A549 (cell line): Measurements from ENCODE around the gene RNF215. TPM values are rescaled to one million over a fixed set of nuclear protein-coding genes. Genes with fewer than 3 reads are reported as not detected.

Source experiments
- ATAC-seq, 2 experiments: fragments of 200-7000 bp in 1 of 2; fragments of >200 bp in 1 of 2; cut with Nextera tagmentation in 1 of 2; cut with Tn5 transposase in 1 of 2; 3 replicates each; pipeline versions ENCODE4 v1.8.0 to v1.9.1; 2018 to 2020; ENCODE audit warnings: mild to moderate bottlenecking in 1 of 2, moderate library complexity in 1 of 2
- CTCF ChIA-PET: fragments of 300-600 bp; sonication (Branson Sonifier 250); formaldehyde crosslinking; extraction: SDS; loops from one replicate; lab custom pipeline; 2021; ENCODE audit warnings: antibody characterized with exemption, inconsistent platforms; lab: Yijun Ruan, JAX
- POLR2A ChIA-PET: fragments of 350-600 bp; formaldehyde crosslinking; extraction: SDS; loops from one replicate; lab custom pipeline; 2021; ENCODE audit warnings: antibody characterized with exemption, inconsistent platforms; lab: Yijun Ruan, JAX
- DNase-seq, 2 experiments: peaks; one replicate each; pipeline versions ENCODE4 v3.0.0 to v3.0.0-alpha.2; 2011 to 2016; ENCODE audit warnings: low read depth in 1 of 2, low spot score in 1 of 2
- FAIRE-seq: peaks from 2 replicates; lab custom pipeline; 2011; peaks lifted over from hg19 to GRCh38; lab: Jason Lieb, UNC
- H3K27ac ChIP-seq, 2 experiments: fragments of >200 bp; sonication (Bioruptor Twin); formaldehyde crosslinking; 3 replicates each; pipeline ENCODE4 v1.5.1; 2016 to 2017
- H3K4me1 ChIP-seq: fragments of >200 bp; sonication (Bioruptor Twin); formaldehyde crosslinking; 3 replicates; pipeline ENCODE4 v1.6.1; 2016
- H3K4me2 ChIP-seq: fragments of >200 bp; sonication (Bioruptor Twin); formaldehyde crosslinking; 3 replicates; pipeline ENCODE4 v1.6.1; 2016
- H3K4me3 ChIP-seq: fragments of >200 bp; sonication (Bioruptor Twin); formaldehyde crosslinking; 3 replicates; pipeline ENCODE4 v1.5.1; 2016
- H3K9me3 ChIP-seq: fragments of >200 bp; sonication (Bioruptor Twin); formaldehyde crosslinking; 3 replicates; pipeline ENCODE4 v1.6.1; 2016
- BHLHE40 ChIP-seq: IDR thresholded peaks from 2 replicates; pipeline ENCODE4 v1.6.1; 2012; ENCODE audit warnings: low read depth, low read length, inconsistent platforms
- CHD2 ChIP-seq: fragments of 150-350 bp; IDR thresholded peaks from 2 replicates; pipeline ENCODE4 v1.6.1; 2014; ENCODE audit warnings: low read length; ENCODE audit not compliant: partially characterized antibody
- EHF ChIP-seq: fragments of 250-450 bp; sonication (Bioruptor Pico); IDR thresholded peaks from 2 replicates; pipeline ENCODE4 v1.5.0; 2020; ENCODE audit warnings: mild to moderate bottlenecking
- EHMT2 ChIP-seq: fragments of 200-600 bp; sonication (generic); IDR thresholded peaks from 2 replicates; pipeline ENCODE4 v1.6.1; 2016; ENCODE audit warnings: antibody characterized with exemption, low read depth, mild to moderate bottlenecking, moderate library complexity
- EP300 ChIP-seq, 2 experiments: fragments of >200 bp; sonication (Bioruptor Twin); formaldehyde crosslinking; IDR thresholded peaks; 2 replicates in 1 of 2; 3 replicates in 1 of 2; pipeline ENCODE4 v1.6.1; 2016 to 2017
- ESRRA ChIP-seq: fragments of 150-350 bp; IDR thresholded peaks from 2 replicates; pipeline ENCODE4 v1.6.1; 2014; ENCODE audit warnings: mild to moderate bottlenecking, low read length, borderline replicate concordance
- FOXS1 ChIP-seq: fragments of 250-450 bp; sonication (Bioruptor Pico); IDR thresholded peaks from 2 replicates; pipeline ENCODE4 v1.5.0; 2020; ENCODE audit warnings: mild to moderate bottlenecking, moderate library complexity
- HOXA7 ChIP-seq: fragments of 250-450 bp; sonication (Bioruptor Pico); IDR thresholded peaks from 2 replicates; pipeline ENCODE4 v1.5.0; 2020; ENCODE audit warnings: mild to moderate bottlenecking, moderate library complexity
- HOXB13 ChIP-seq: fragments of 250-450 bp; sonication (Bioruptor Pico); IDR thresholded peaks from 2 replicates; pipeline ENCODE4 v1.5.0; 2020; ENCODE audit warnings: low read depth, mild to moderate bottlenecking, moderate library complexity
- JUN ChIP-seq, 2 experiments: fragments of >200 bp; sonication (Bioruptor Twin); formaldehyde crosslinking; IDR thresholded peaks; 2 replicates in 1 of 2; 3 replicates in 1 of 2; pipeline ENCODE4 v1.6.1; 2016 to 2017
- MAFK ChIP-seq: fragments of 450-650 bp; IDR thresholded peaks from 2 replicates; pipeline ENCODE4 v1.6.1; 2014; ENCODE audit not compliant: partially characterized antibody
- MAZ ChIP-seq: fragments of 150-350 bp; IDR thresholded peaks from 2 replicates; pipeline ENCODE4 v1.6.1; 2014; ENCODE audit warnings: antibody characterized with exemption, low read depth, low read length, borderline replicate concordance
- NFE2L2 ChIP-seq: fragments of 150-350 bp; conservative IDR thresholded peaks from 2 replicates; pipeline ENCODE4 v1.6.1; 2014; ENCODE audit warnings: low read length
- NPAS2 ChIP-seq: fragments of 250-450 bp; sonication (Bioruptor Pico); IDR thresholded peaks from 2 replicates; pipeline ENCODE4 v1.8.0; 2022; ENCODE audit warnings: mild to moderate bottlenecking, moderate library complexity, borderline replicate concordance
- NR3C1 ChIP-seq: fragments of >200 bp; sonication (Bioruptor Twin); formaldehyde crosslinking; IDR thresholded peaks from 3 replicates; pipeline ENCODE4 v1.6.1; 2017
- RARB ChIP-seq: fragments of 250-450 bp; sonication (Bioruptor Pico); IDR thresholded peaks from 2 replicates; pipeline ENCODE4 v1.8.0; 2021; ENCODE audit warnings: mild to moderate bottlenecking, moderate library complexity
- TFCP2L1 ChIP-seq: fragments of 250-450 bp; sonication (Bioruptor Pico); IDR thresholded peaks from 2 replicates; pipeline ENCODE4 v1.5.0; 2021; ENCODE audit warnings: mild to moderate bottlenecking
- TP53 ChIP-seq: fragments of 250-450 bp; sonication (Bioruptor Pico); IDR thresholded peaks from 2 replicates; pipeline ENCODE4 v1.5.0; 2021; ENCODE audit warnings: mild to moderate bottlenecking, moderate library complexity
- ZFP36 ChIP-seq: fragments of 450-650 bp; IDR thresholded peaks from 2 replicates; pipeline ENCODE4 v1.6.1; 2014; ENCODE audit warnings: borderline replicate concordance; ENCODE audit not compliant: partially characterized antibody
- WGBS: methylation state at CpG from one replicate; pipeline ENCODE4 v1.1.6; 2017; ENCODE audit errors: missing lambda C conversion rate; 5-methylcytosine and 5-hydroxymethylcytosine counted together
- polyA plus RNA-seq, 4 experiments: library from polyadenylated mRNA; depleted of rRNA in 3 of 4; stranded (reverse); fragments of >200 nt; fragmentation: RNase III in 1 of 4; extraction: RNeasy Plus Mini Kit Qiagen cat#74134 plus additional on column Dnase treatment in 1 of 4; gene quantifications; 2 replicates in 3 of 4; 3 replicates in 1 of 4; pipeline ENCODE4 v1.2.3, GENCODE V29; 2011 to 2017
- TF ChIP-seq, protein P1 (sequence below): IDR thresholded peaks from 2 replicates; pipeline ENCODE4 v1.6.1; 2012
- TF ChIP-seq, protein P2 (sequence below): fragments of 250-450 bp; sonication (Bioruptor Pico); IDR thresholded peaks from 2 replicates; pipeline ENCODE4 v1.5.0; 2021; ENCODE audit warnings: mild to moderate bottlenecking, moderate library complexity, borderline replicate concordance
- TF ChIP-seq, protein P3 (sequence below): IDR thresholded peaks from 2 replicates; pipeline ENCODE4 v1.6.1; 2012
- TF ChIP-seq, protein P4 (sequence below): fragments of 200-600 bp; sonication (generic); IDR thresholded peaks from 2 replicates; pipeline ENCODE4 v1.6.1; 2016; ENCODE audit warnings: antibody characterized with exemption, mild to moderate bottlenecking, moderate library complexity
- TF ChIP-seq, protein P5 (sequence below): IDR thresholded peaks from 2 replicates; pipeline ENCODE4 v1.6.1; 2012; ENCODE audit warnings: low read depth, borderline replicate concordance

The RNF215 gene
- polyA plus RNA-seq, 2 of the 4 experiments (the other 2 are of a cell fraction), result 16.4 to 19.5 TPM

DNA sequence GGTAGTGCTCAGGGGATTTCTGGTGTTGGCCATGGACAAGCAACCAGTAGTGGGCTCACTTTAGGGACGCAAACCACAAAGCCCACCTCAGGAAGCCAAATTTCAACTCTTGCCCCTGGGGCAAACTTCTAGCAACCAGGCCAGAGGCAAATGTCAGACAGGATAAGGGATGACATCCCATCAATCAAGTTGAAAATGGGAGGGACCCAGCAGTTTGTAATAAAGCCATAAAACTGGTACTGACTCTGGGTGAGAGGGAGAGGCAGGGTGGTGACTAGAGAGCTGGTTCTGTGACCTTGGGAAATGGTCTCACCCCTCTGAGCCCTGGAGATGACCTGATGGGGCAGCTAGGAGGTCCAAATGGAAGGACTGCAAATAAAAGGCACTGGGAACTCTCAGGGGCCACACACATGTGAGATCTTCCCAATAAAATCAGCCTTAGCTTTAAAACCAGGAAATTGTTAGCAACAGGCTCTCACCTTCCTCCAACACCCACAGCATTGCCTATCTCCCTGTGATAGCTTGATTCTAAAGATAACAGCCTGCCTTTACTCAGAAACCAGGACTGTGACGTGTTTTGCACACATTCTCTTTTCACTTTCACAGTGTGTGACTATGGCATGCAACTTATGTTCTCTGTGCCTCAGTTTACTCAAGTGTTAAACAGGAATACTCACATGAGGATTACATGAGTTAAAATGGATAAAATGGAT lies 54.1 kb downstream of the RNF215 start:
- TF ChIP-seq JUN (IDR thresholded peaks at IDR 0.05) (no peak), ZFP36 (no peak), NFE2L2 (no peak), CHD2 (no peak), HOXA7 (no peak), BHLHE40 (no peak), NPAS2 (CRISPR knock-in tag) (no peak), ESRRA (no peak), MAFK (no peak), TP53 (CRISPR knock-in tag) (no peak), HOXB13 (CRISPR knock-in tag) (no peak)
- TF ChIP-seq, protein P1, sequence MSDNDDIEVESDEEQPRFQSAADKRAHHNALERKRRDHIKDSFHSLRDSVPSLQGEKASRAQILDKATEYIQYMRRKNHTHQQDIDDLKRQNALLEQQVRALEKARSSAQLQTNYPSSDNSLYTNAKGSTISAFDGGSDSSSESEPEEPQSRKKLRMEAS, result no peak
- TF ChIP-seq, protein P2, sequence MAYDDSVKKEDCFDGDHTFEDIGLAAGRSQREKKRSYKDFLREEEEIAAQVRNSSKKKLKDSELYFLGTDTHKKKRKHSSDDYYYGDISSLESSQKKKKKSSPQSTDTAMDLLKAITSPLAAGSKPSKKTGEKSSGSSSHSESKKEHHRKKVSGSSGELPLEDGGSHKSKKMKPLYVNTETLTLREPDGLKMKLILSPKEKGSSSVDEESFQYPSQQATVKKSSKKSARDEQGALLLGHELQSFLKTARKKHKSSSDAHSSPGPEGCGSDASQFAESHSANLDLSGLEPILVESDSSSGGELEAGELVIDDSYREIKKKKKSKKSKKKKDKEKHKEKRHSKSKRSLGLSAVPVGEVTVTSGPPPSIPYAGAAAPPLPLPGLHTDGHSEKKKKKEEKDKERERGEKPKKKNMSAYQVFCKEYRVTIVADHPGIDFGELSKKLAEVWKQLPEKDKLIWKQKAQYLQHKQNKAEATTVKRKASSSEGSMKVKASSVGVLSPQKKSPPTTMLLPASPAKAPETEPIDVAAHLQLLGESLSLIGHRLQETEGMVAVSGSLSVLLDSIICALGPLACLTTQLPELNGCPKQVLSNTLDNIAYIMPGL, result no peak
- TF ChIP-seq, protein P3, sequence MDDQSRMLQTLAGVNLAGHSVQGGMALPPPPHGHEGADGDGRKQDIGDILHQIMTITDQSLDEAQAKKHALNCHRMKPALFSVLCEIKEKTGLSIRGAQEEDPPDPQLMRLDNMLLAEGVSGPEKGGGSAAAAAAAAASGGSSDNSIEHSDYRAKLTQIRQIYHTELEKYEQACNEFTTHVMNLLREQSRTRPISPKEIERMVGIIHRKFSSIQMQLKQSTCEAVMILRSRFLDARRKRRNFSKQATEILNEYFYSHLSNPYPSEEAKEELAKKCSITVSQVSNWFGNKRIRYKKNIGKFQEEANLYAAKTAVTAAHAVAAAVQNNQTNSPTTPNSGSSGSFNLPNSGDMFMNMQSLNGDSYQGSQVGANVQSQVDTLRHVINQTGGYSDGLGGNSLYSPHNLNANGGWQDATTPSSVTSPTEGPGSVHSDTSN, result no peak
- TF ChIP-seq, protein P4, sequence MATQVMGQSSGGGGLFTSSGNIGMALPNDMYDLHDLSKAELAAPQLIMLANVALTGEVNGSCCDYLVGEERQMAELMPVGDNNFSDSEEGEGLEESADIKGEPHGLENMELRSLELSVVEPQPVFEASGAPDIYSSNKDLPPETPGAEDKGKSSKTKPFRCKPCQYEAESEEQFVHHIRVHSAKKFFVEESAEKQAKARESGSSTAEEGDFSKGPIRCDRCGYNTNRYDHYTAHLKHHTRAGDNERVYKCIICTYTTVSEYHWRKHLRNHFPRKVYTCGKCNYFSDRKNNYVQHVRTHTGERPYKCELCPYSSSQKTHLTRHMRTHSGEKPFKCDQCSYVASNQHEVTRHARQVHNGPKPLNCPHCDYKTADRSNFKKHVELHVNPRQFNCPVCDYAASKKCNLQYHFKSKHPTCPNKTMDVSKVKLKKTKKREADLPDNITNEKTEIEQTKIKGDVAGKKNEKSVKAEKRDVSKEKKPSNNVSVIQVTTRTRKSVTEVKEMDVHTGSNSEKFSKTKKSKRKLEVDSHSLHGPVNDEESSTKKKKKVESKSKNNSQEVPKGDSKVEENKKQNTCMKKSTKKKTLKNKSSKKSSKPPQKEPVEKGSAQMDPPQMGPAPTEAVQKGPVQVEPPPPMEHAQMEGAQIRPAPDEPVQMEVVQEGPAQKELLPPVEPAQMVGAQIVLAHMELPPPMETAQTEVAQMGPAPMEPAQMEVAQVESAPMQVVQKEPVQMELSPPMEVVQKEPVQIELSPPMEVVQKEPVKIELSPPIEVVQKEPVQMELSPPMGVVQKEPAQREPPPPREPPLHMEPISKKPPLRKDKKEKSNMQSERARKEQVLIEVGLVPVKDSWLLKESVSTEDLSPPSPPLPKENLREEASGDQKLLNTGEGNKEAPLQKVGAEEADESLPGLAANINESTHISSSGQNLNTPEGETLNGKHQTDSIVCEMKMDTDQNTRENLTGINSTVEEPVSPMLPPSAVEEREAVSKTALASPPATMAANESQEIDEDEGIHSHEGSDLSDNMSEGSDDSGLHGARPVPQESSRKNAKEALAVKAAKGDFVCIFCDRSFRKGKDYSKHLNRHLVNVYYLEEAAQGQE, result no peak
- no peak overlapping the region for H3K27ac ChIP-seq
- no peaks in the 10 kb centered on the region for H3K9me3 ChIP-seq
- ATAC-seq, result no peak
- no peak overlapping the region for H3K4me3 ChIP-seq
- H3K4me2 ChIP-seq, result no peak overlapping the region
- H3K4me1 ChIP-seq, result peaks cover under 1% of the 10 kb centered on the region; the same call in 1 of the 3 replicates
- POLR2A ChIA-PET, result no interaction called here
- CTCF ChIA-PET, result interaction anchor here (1.1 to 2.8 kb wide), 3 partner anchors 10 to 77 kb away, joined by 3 to 8 read pairs (median 4); no protein-coding TSS in a partner anchor
- 95% methylated on average over 2 of the region's 2 CpGs for WGBS
- DNase-seq, result no peak
- no peak for FAIRE-seq

DNA sequence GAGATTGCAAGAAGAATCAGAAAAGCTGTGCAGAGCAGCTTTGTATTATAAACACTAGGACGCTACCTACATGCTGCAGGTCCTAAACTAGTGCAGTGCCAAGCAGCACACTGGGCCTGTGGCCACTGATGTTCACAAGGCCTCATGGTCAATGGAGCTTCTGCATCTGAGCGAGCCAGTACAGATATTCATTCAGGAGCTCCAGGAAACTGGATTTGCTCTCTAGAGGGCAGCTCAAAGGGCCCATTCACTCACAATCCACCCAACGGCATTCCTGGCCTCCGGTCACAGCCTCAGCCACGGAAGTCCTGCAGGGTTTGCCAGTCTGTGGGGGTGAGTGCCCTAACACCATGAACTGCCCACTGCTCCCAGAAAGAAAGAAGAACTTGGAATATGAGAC lies 54.7 kb downstream of the RNF215 start:
- TF ChIP-seq EP300 (IDR thresholded peaks at IDR 0.05) (no peak), MAZ (no peak), EHMT2 (no peak), EHF (CRISPR knock-in tag) (no peak), RARB (CRISPR knock-in tag) (no peak), FOXS1 (CRISPR knock-in tag) (no peak), NR3C1 (no peak), TFCP2L1 (CRISPR knock-in tag) (no peak)
- TF ChIP-seq, protein P5, sequence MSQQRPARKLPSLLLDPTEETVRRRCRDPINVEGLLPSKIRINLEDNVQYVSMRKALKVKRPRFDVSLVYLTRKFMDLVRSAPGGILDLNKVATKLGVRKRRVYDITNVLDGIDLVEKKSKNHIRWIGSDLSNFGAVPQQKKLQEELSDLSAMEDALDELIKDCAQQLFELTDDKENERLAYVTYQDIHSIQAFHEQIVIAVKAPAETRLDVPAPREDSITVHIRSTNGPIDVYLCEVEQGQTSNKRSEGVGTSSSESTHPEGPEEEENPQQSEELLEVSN, result no peak
- POLR2A ChIA-PET, result no interaction called here
- Histone ChIP-seq H3K9me3 (no peaks in the 10 kb centered on the region), H3K27ac (no peak overlapping the region), H3K4me2 (no peak overlapping the region), H3K4me3 (no peak overlapping the region), H3K4me1 (peaks cover 6% of the 10 kb centered on the region; the same call in 2 of the 3 replicates)
- FAIRE-seq (no peak), DNase-seq (no peak), ATAC-seq (no peak)
- WGBS, result 91% methylated on average over 3 of the region's 5 CpGs
- CTCF ChIA-PET, result interaction anchor here (0.6 to 2.8 kb wide), 4 partner anchors 9 to 820 kb away, joined by 3 to 8 read pairs (median 4); no protein-coding TSS in a partner anchor
